COLO668 (cell line): ENCODE results near the gene SLC25A13.
"Not testable (repeated sequence)": the region's sequence is repeated elsewhere in the genome, so short reads cannot be mapped to it uniquely, and the experiment has no call there.

Experiments used
- DNase-seq: peaks from one replicate; lab custom pipeline; 2025; ENCODE audit not compliant: unreplicated experiment; lab: John Stamatoyannopoulos, UW

The SLC25A13 gene

DNA sequence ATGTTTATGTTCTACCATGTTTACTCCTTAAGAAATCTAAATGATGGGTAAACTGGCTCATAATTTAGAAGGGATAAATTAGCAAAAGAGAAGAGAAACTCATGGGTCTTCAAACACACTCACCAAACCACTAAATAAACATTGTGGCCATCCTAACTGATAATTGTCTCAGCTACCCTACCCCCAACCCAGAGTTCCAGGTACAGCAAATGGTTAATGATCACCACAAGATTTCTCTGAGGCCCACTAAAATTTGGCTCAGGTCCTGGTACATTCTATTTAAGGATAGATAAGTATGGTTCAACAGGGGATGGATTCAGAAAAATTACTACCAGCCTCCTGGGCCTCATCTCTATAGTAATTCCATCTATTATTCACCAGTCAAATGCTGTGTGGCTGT is 21.4 kb downstream of the SLC25A13 start:
- DNase-seq = no peak

DNA sequence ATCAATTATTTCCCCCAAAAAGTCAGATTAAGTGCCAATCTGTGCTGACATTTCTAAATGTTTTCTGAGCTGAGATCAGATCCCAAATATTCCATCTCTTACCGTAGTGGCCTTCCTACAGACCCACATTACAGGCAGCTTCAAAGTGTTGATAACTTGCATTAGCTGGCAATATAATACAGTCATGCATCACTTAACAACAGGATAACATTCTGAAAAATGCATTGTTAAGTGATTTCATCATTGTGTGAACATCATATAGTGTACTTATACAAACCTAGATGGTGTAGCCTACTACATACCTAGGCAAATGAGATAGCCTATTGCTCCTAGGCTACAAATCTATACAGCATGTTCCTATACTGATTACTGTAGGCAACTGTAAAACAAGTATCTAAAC is 22.4 kb downstream of the SLC25A13 start:
- DNase-seq = no peak

DNA sequence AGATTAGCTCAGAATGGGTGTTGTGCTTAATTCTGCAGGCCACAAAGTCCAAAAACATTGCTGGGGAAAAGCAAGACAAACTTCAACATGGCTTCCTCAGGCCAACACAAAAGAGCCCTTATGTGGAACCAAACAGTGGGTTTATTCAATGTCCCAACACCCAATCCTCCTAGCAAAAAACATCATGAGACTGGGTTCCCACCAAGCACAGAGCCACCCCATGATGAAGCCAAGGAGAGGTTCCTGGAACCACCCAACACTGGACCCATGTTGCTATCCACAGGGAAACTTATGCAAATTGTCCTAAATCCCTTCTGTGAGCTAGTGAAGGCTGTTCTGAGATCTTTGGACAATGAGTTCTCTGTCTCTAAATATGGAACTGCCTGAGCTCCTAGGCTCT is 24.0 kb downstream of the SLC25A13 start:
- no peak for DNase-seq

DNA sequence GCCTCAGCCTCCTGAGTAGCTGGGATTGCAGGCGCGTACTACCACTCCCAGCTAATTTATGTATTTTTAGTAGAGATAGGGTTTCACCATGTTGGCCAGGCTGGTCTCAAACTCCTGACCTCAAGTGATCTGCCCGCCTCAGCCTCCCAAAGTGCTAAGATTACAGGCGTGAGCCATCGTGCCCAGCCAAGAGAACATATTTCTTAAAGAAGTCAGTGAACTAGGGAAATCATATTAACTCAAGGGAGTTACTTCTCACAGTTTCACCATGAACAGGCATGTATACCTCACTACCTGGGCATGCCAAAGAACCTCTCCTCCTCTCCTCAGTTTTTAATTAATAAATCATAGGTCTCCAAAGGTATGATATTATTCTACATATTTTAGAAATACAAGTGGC is 24.5 kb downstream of the SLC25A13 start:
- DNase-seq = not testable (repeated sequence)

DNA sequence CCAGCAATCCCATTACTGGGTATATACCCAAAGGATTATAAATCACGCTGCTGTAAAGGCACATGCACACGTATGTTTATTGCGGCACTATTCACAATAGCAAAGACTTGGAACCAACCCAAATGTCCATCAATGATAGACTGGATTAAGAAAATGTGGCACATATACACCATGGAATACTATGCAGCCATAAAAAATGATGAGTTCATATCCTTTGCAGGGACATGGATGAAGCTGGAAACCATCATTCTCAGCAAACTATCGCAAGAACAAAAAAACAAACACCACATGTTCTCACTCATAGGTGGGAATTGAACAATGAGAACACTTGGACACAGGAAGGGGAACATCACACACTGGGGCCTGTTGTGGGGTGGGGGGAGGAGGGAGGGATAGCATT is 28.0 kb downstream of the SLC25A13 start:
- DNase-seq = not testable (repeated sequence)

DNA sequence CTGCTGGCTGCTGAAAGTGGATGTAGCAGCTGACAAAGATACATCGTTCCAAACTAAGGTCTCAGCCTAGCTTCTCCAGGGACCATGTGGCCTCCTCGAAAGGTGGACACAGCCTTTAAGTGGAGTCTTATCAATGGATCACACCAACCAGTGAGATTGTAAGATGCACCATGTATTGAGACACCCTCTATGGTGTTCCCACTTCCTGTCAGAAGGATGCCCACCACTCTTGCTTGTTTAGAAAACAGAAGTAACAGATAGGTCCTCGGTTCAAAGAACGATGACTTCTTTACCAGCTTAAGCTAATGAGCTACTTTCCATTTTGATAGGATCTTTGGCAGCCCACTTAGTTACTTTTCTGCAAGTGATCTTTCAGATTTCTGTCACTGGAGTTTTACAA is 34.3 kb downstream of the SLC25A13 start:
- DNase-seq = no peak

DNA sequence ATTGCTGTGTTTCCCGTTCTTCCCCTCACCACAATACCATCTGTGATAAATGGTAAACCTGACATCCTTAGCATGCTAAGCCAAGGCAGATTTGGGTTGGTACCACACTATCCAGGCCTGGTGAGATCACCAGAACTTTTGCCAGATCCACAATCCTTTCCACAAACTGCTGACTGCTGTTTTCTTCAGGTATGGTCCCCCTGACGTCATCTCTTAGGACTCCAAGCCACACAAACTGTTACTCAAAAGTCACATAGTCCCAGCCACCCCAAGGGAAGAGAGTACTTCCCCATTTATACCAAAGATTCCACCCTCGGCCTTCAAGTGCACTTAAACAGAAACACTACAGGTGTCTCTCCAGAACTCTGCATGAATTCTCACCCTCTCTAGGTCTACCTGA is 34.8 kb downstream of the SLC25A13 start:
- no peak for DNase-seq

DNA sequence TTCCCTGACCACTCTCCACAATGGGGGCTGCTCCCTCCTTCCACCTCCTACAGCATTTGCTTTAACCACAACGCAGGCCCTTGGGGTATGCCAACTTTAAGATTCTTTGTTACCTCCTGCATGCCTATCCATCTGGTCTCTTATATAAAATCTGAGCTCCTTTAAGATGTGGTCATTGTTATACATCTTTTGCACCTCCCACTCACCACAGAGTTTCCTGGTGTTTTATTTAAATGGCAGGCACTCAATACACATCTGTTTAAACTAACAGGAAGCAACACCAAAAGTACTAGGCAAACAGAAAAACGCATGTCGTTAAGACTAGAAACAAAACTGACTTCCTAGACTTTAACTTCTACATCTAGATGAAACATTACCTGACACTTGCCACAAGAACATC is 36.3 kb downstream of the SLC25A13 start:
- no peak for DNase-seq

DNA sequence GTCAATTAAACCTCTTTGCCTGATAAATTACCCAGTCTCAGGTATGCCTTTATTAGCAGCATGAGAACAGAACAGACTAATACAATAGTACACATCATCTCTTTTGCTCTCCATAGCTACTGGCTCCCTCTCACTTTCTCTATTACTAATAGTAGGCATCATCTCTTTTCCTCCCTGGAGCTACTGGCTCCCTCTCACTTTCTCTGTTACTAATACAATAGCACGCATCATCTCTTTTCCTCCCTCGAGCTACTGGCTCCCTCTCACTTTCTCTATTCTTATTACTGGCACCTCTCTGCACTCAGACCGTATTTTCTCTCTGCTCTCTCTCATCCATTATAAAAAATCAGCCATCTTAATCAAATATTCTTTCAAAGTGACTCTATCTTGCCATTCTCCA is 37.1 kb downstream of the SLC25A13 start:
- DNase-seq = no peak

DNA sequence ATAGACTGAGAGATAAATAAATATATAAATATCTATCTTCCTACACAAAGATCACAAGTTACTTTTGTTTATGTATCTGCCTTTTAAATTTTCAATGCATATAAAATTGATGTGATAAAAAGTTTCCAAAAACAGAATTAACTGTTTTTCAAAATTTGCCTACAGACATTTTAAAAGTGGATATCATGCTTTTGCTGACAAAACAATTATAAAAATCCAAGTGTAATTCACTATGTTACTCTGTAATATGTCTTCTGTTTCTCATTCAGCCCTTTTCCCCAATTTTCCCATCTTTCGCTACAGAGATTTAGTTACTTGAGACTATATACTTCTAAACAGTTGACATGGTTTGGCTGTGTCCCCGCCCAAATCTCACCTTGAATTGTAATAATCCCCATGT is 37.7 kb downstream of the SLC25A13 start:
- no peak for DNase-seq

DNA sequence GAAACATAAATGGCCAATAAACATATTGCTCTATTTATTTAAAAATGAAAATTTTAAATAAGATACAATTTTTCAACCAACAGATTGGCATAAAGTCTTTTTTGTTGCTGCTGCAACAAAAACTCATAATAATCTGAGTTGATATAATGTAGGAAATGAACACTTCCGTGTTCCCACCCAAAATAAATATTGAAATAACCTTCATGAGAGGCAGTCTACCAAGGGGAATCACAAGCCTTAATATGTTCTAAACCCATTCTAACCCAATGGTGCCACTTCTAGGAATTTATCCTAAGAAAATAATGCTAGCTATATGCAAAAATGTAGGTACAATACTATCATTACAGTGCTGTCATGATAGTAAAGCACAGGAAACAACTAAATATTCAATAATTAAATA is 39.1 kb downstream of the SLC25A13 start:
- DNase-seq = no peak

DNA sequence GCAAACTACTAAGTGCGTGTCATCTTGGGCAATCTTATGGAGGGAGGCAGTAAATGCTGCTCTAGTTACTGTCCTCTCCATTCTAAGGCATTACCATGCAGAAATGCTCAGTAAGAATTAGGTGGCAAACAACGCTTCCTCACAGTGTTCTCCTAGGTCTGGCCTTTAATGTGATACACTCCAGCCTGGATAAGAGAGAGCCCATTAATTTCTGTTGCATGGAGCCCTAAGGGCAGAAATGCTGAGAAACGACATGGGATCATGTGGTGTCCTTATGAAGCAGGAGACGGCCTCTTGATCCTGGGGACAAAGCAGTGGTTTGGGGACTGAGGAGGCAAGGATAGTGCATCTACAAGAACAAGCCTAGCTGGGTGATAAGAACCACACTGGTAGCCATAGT is 44.0 kb downstream of the SLC25A13 start:
- DNase-seq = no peak

DNA sequence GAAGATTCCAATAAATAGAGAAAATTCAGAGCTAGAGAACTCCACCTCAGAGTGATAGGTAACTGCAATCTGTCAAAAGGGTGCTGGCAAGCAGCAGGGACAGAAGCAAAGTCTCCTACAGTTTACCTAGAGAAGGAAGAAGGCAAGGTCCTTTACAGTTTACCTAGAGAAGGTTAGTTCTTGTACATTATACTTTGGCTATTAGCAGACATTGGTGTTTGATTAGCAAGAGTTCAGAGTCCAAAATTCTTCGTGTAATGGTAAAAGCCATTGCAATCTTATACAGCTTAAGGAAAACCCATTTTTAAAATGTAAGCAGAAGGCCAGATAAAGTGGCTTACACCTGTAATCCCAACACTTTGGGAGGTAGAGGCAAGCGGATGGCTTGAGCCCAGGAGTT is 45.9 kb downstream of the SLC25A13 start:
- no peak for DNase-seq

DNA sequence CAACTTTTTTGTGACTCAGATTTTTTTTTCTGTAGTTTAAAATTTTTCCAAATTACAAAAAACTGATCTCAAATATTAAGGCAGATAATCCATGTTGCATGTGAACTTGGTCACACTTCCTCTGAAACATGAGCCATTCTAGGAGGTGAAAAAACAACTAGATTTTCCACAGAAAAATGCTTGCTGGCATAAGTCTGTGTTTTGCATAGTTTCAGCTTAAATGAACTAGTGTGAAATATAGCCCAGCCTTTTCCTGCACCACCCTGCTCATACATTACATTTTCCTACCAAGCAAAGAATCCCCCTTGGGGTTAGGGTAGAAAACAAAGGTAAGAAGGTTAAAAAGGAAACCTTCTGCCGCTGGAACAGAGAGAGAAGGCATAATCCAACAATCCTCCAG is 48.2 kb downstream of the SLC25A13 start:
- no peak for DNase-seq

DNA sequence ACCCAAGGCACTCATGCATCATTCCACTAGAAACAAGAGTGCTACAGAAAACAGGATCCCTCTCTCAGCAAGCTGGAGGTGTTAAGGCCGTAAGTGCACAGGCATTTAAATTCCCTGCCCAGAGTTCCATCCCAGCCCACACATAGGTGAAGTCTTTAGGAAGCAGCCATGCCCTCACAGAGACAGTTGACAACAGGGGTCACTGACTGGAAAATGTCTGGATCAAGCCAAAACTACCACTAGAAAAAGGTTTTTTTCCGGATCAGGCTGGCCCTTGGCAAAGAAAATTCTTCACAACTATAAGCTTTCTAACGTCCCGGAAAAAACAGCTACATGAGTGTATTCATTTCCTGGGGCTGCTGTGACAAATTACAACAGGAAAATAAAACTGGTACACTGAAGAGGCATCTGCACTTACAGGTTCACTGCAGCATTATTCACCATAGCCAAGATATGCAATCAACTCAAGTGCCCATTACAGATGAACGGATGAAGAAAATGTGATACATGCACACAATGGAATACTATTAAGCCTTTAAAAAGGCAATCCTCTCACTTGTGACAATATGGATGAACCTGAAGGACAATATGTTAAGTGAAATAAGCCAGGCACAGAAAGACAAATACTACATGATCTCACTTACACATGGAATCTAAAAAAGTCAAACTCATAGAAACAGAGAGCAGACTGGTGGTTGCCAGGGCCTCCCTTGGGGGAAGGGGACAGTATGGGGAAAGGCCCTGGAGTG is 52.5 kb downstream of the SLC25A13 start:
- no peak for DNase-seq

DNA sequence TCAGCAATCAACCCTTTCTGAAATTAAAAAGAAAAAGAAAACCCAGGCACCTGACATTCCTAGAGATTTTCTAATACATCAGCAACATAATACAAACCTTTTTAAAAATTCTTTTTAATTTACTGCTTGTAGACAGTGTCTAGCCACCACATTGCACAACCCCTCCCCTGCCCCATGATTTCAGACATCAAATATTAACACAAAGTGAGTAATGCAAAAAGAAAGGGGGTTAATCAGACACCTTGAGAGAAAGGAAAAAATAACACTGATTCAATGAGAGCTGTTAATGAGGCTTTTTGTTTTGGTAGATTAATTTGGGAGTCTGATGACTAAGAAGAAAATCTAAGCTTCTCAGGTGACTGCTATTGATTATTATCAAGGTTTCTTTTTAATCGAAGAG is 55.3 kb downstream of the SLC25A13 start:
- no peak for DNase-seq

DNA sequence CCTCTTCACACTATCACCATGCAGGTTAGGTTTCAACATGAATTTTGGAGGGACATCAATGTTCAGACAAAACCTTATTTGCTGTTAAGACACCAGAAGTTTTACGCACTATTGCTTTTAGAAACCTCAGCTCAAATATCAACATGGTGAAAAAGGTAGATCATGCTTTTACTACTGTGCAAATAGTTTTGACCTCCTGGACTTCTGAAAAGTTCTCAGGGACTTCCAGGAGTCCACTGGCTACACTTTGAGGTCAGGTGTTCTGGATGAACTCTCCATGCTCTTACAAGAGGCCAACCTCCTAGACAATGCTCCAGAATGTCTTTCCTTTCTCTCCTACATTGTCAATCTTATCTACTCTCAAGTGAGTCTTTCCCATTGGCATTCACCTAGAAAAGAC is 55.9 kb downstream of the SLC25A13 start:
- no peak for DNase-seq

DNA sequence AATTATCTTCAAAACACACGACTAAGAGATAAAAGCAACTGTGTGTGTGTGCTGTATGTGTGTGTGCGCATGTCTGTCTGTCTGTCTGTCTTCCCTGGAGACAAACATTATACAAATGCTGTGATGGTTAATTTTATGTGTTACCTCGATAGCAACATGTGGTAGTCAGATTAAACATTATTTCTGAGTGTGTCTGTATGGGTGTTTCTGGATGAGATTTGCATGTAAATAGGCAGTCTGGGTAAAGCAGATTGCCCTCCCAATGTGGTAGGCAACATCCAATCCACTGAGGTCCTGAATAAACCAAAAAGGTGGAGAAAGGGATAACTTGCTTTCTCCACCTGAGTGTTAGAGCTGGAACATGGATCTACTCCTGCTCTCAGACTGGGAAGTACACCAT is 67.9 kb downstream of the SLC25A13 start:
- no peak for DNase-seq

DNA sequence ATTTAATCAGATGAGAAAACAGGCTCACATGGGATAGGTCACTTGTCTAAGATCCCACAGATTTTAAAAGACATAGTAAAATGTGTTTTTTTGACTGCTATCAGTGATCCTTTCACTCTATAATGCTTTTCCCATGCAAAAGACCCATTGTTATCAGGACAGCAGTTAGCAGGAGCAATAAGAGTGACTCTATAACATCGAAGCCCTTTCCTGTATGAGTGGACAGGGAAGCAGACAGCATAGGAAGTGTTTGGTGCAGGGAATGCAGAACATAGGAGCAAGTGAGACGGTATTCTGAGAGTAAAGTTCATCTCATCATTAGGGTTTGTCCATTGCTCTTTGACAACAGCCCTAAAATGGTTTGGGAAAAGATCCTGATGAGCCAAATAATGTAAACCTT is 68.5 kb downstream of the SLC25A13 start:
- no peak for DNase-seq

DNA sequence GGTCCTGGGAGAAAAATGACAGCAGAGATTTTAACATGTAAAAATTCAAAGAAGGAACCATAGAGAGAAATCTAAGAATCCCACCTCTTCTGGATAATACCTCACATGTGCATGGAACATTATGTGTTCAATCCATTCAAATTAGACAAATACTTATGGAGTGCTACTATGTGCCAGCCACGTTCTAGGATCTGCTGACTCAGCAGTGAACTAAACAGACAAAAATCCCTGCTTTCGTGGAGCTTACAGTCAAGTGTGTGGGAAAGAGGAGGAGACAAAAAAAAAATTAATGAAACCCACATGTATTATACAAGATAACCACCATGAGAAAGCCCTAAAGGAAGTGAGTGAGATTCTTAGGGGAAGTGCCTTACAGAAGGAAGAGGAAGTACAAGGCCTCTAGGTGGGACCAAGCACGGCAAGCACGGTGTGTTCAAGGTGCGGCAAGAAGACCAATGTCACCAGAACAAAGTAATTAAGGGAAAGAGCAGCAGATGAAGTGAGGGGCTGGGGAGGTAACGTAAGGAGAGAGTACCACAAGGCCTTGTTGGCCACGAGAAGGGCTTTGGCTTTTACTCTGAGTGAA is 71.0 kb downstream of the SLC25A13 start:
- DNase-seq = no peak

DNA sequence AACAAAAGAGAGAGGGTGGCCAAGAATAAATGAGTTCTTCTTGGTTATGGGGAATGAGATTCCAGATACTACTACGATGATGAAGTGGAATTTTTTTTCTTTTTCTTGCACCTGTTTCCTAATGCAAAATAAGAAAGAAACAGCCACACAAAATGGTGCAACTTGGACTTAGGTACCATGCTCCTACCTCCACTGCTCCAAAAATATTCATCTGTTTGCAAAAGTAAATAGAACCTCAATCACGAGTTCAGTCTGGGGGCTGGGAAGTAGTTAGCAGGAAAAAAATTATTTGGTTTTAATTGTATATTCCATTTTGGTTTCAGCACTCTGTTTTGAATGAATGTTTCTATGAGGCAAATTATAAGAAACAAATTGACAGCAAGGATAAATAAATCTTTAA is 73.5 kb downstream of the SLC25A13 start:
- DNase-seq = no peak

DNA sequence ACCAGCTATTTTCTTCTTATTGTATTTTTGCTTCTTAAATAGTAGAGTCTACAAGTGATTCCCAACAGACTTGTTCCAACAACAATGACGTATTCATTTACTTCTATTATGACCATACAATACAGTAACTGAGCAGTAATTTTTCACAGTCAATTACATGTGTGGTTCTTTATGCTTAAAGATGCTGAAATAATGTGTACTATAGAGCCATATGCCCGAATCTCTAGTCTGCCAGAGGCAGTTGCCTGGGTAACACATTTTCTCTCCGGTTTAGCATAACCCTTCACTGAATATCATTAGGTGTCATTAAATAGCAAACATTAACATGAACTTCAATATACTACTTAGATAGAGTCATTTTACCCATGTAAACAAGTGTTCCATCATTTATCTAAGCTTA is 75.0 kb downstream of the SLC25A13 start:
- DNase-seq = no peak

DNA sequence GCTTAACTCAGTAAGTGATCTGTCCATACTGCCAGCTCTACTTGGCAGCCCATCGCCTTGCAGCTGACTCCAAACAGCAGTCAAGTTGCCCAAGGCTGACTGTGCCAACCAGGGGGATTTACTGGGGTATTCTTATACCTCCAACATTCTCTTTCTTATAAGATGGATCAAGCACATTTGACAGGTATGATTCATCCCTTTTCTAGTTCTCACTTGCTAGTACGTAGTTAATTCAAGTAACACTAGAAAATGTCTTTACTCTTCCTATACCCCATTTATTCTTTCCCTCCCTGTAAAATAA is 77.0 kb downstream of the SLC25A13 start:
- DNase-seq = no peak
